Hippocampal formation (tissue), 2 donors: ENCODE data around the gene CEP41.

ENCODE experiments used
- DNase-seq, 2 donors: peaks; one replicate each; lab custom pipeline; 2025; lab: John Stamatoyannopoulos, UW

Gene CEP41

GRCh38 chr7:130369110-130369711 lies 71.6 kb downstream of the CEP41 start:
- no peak for DNase-seq

- DNase-seq: no peak
These were observed 72.7 kb downstream of the CEP41 start for GRCh38 chr7:130367836-130368746.

- DNase-seq: no peak
These were observed 73.6 kb downstream of the CEP41 start for GRCh38 chr7:130367088-130367755.

GRCh38 chr7:130366564-130366963 lies 74.3 kb downstream of the CEP41 start:
- no peak for DNase-seq

GRCh38 chr7:130365511-130366441 lies 75.0 kb downstream of the CEP41 start:
- peak in 1 of 2 donors; percentile 16 for DNase-seq

GRCh38 chr7:130365088-130365487 lies 75.7 kb downstream of the CEP41 start:
- DNase-seq: no peak

GRCh38 chr7:130364451-130364850 lies 76.4 kb downstream of the CEP41 start:
- DNase-seq: no peak

- DNase-seq: no peak
These were observed 77.6 kb downstream of the CEP41 start for GRCh38 chr7:130363026-130363847.

GRCh38 chr7:130362251-130362816 lies 78.5 kb downstream of the CEP41 start:
- no peak for DNase-seq

- no peak for DNase-seq
These were observed 79.1 kb downstream of the CEP41 start for GRCh38 chr7:130361681-130362080.

GRCh38 chr7:130360518-130360917 lies 80.3 kb downstream of the CEP41 start:
- no peak for DNase-seq

GRCh38 chr7:130359276-130359857 lies 81.4 kb downstream of the CEP41 start:
- DNase-seq: no peak

- DNase-seq: no peak
These were observed 82.3 kb downstream of the CEP41 start for GRCh38 chr7:130358471-130358870.

- DNase-seq: peak in 1 of 2 donors; percentile 38
These were observed 83.8 kb downstream of the CEP41 start for GRCh38 chr7:130356876-130357611.

GRCh38 chr7:130356121-130356875 lies 84.5 kb downstream of the CEP41 start:
- DNase-seq: no peak

- DNase-seq: no peak
These were observed 87.6 kb downstream of the CEP41 start for GRCh38 chr7:130353196-130353595.

- DNase-seq: no peak
These were observed 88.4 kb downstream of the CEP41 start for GRCh38 chr7:130352194-130353074.

GRCh38 chr7:130351791-130352090 lies 89.1 kb downstream of the CEP41 start:
- DNase-seq: no peak
